IPS-NIHi11 (cell line): Measurements from ENCODE around the gene UCMA.
A peak's percentile ranks its signal among the peaks of the same experiment; 100 is the strongest.
"Not testable (repeated sequence)": the region's sequence is repeated elsewhere in the genome, so short reads cannot be mapped to it uniquely, and the experiment has no call there.

Source experiments
- DNase-seq: peaks from one replicate; pipeline ENCODE4 v3.0.0; 2012; ENCODE audit warnings: mixed read lengths, low spot score

The UCMA gene

GRCh38 chr10:13234172-13234571 is at the start of gene UCMA:
Gene UCMA, minus strand, starts transcription at chr10:13234374. Its CDS starts 116 bp downstream, at chr10:13234258.
- no peak for DNase-seq

DNA sequence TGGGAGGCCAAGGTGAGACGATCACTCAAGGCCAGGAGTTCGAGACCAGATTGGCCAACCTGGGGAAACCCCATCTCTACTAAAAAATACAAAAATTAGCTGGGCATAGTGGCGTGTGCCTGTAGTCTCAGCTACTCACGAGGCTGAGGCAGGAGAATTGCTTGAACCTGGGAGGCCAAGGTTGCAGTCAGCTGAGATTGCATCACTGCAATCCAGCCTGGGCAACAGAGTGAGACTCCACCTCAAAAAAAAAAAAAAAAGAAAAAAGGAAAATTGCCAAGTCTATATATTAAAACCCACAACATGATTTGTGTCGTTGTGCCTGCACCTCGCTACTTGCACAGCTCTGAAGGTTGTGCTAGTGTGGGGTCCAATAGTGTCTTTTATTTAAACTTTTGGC is 48.2 kb upstream of the UCMA start:
- not testable (repeated sequence) for DNase-seq

DNA sequence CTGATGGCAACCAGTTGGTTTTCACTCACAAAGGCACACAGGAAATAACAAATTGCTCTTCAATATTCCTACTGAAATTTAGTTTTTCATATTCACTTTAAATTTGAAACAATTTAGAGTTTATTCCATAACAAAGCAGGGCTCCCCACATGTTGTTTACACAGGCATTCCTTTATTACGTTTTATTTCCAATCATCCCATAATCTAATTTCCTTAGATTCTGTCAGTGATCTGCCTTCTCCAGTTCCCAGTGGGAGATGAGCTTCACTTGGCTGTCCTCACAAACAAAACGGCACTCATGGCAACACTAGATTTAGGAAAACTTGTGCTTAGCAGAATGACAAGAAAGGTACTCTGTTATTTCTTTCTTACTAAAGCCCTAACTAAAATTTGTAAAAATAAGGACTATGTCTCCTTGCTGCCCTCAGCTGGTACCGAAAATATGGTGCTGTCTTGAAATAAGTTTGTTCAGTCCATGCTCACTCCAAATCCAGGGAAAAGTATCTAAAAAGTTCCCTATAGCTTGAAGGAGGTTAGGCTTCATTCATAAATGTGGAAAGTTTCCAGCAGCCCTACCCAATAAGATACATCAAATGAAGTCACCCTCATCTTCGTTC is 42.7 kb upstream of the UCMA start:
- no peak for DNase-seq

DNA sequence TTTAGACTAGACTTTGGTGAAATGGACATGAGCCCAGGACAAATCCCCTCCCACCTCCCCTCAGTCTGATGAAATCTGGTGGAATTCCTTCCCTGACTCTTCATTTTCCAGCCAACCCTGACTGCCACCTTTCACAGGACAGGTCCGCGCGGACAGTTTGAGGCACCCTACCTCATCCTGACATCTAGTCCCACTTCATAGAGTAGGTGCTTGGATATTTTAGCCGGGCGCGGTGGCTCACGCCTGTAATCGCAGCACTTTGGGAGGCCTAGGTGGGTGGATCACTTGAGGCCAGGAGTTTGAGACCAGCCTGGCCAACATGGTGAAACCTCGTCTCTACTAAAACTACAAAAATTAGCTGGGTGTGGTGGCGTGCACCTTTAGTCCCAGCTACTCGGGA is 42.0 kb upstream of the UCMA start:
- not testable (repeated sequence) for DNase-seq

GRCh38 chr10:13272164-13272571 is 38.0 kb upstream of the UCMA start:
- DNase-seq = no peak

DNA sequence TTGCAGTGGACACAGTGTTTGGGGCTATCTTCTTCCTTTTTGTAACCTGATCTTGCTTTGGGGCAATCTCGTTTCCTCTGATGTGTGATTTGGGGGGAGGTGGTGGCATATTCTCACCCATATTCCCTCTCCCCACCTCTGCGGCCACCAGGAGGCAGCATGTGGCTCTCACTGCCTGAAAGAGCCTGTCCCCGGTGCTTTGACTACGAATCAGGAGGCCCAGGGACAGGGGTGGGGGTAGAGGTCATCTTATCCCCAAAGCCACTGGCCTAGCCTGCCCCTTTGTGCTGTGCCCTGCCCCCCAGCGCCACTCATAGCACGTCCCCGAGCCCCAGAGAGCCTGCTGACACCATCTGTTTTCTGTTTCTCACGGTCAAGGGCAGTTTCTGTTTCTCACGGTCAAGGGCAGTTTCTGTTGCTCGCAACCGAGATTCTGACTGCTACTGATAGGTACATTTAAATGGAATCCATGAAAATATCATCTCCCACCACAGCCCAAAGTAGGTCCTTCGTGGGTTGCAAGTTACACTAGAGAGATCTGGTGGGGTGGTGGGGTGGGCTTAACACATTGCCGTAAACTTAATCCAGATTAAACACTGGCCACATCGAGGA is 37.5 kb upstream of the UCMA start:
- peak; percentile 86 for DNase-seq

GRCh38 chr10:13270877-13271551 is 36.8 kb upstream of the UCMA start:
- DNase-seq = no peak

- DNase-seq = no peak
Measured at GRCh38 chr10:13268841-13269240, 34.7 kb upstream of the UCMA start.

DNA sequence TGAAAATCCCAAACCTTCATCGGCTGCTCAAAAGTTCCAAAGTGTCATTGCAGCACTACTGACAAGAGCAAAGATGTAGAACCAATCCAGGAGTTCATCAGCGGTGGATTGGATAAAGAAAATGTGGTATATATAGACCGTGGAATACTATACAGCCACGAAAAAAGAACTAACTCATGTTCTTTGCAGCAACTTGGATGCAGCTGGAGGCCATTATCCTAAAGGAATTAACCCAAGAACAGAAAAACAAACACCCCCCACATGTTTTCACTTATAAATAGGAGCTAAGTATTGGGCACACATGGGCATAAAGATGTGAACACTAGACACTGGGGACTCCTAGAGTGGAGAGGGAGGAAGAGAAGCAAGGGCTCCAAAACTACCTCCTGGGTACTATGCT is 34.1 kb upstream of the UCMA start:
- DNase-seq = no peak

DNA sequence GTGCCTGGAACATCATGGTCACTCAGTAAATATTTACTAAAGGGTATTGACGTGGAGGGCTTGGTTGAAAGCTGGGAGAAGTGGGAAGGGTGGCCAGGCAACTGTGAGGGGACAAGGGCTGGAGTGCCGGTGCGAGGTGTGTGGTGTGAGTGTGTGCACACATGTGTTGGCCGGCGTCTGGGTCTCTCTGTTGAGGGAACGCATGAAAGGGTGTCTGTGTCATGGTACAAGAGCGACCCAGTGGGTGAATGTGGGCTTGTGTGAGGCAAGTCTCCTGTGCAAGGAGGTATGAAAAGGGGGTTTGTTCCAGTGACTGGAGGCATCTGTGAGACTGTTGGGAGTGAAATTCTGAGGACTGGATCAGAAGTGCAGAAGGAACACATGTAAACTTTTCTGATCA is 29.4 kb upstream of the UCMA start:
- no peak for DNase-seq

- DNase-seq = no peak
Measured at GRCh38 chr10:13262433-13262832, 28.3 kb upstream of the UCMA start.

DNA sequence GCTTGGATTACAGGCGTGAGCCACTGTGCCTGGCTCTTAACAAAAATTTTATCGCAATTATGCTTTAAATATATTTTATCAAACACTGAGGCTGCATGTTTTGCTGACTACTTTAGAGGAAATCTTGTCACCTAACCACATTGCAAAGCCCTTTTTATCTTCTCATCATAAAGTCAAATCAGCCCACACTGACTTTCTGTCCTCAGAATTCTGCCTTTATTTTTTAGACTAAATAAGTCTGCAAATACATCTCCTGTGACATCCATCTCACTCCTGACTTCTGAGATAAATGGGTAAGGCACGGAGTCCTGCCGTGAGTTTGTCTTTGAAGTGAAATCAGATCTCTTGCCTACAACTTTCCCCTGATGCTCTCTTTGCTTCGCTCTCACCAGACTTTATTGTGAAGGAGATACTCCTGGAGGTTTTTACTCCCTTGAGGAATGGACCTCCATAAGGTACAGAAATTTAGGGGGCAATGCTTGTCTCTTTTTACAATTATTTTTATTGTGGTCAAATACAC is 23.5 kb upstream of the UCMA start:
- no peak for DNase-seq

DNA sequence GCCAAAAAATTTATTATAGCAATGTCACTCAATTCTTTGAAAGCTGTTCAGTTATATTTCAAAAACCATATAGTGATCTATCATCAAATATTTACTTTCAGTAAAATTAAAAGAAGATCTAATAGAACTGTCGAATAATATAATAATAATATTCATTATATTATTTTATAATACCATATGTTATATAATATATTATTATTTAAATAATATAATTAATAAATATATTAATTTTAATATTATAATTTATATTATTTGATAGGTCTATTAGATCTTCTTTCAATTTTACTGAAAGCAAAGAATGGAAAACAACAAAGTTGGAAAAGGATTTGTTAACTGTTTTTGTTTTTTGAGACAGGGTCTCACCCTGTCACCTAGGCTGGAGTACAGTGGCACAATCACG is 22.5 kb upstream of the UCMA start:
- DNase-seq = no peak

GRCh38 chr10:13253726-13254125 is 19.6 kb upstream of the UCMA start:
- no peak for DNase-seq

- no peak for DNase-seq
Measured at GRCh38 chr10:13247784-13248183, 13.6 kb upstream of the UCMA start.

- no peak for DNase-seq
Measured at GRCh38 chr10:13247246-13247645, 13.1 kb upstream of the UCMA start.

DNA sequence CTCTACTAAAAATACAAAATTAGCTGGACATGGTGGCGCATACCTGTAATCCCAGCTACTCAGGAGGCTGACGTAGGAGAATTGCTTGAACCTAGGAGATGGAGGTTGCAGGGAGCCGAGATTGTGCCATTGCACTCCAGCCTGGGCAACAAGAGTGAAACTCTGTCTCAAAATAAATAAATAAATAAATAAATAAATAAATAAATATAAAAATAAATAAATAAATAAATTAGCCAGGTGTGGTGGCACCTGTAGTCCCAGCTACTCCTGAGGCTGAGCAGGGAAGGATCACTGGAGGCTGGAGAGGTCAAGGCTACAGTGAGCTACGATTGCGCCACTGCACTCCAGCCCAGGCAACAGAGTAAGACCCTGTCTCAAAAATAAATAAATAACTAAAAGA is 8.1 kb upstream of the UCMA start:
- DNase-seq = not testable (repeated sequence)

DNA sequence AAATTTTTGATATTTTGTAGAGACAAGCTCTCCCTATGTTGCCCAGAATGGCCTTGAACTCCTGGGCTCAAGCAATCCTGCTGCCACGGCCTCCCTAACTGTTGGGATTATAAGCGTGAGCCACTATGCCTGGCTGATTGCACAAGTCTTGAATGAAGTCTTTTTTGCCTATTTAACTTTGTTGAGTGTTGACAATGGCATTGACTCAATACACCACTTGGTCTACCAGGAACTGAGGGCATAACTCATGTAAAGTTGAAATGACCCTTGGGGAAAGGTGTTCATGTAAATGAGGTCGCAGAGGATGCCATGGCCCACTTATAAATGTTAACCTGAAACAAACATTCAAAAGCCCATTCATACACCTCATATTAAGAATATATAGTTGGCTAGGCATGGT is 7.4 kb upstream of the UCMA start:
- DNase-seq = no peak

DNA sequence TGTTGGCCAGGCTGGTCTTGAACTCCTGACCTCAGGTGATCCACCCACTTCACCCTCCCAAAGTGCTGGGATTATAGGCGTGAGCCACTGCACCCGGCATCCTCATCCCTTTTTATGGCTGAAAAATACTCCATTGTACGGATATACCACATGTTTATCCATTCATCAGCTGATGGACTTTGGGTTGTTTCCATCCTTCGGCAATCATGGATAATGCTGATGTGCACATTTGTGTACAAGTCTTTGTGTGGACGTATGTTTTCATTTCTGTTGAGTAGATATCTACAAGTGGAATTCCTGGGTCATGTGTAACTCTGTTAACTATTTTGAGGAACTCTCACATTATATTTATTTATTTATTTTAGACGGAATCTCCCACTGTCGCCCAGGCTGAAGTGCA is 5.7 kb upstream of the UCMA start:
- no peak for DNase-seq

GRCh38 chr10:13238271-13239077 is 4.3 kb upstream of the UCMA start:
- no peak for DNase-seq

DNA sequence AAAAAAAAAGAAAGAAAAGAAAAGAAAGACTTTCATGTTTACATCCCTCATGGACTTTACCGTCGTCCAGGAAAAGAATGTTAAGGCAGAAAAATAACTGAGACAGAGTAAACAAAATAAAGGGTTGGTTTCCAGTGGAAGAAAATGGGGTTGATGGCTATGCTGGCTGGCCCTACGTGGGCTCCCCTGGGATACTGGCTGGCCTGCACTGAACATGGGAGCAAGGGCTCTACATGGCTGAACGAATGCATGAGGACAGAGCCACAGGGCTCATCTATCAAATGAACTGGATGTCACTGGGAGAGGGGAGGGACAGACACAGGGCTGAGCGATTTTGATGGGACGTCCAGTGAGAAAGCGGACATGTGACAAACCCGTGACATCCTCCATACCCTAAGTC is 2.5 kb upstream of the UCMA start:
- DNase-seq = no peak

DNA sequence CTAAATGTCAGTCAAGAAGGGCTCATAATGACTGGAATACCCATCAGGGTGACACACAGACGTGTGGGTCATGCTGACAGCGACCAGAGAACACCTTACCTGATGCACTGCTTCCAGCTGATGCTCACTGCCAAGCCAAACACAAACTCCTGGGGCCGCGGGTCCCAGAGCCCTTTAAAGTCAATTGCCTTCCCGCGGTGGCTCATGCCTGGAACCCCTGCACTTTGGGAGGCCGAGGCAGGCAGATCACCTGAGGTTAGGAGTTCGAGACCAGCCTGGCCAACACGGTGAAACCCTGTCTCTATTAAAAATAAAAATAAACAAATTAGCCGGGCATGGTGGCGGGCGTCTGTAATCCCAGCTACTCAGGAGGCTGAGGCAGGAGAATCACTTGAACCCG is 562 bp upstream of the UCMA start:
- DNase-seq = not testable (repeated sequence)

DNA sequence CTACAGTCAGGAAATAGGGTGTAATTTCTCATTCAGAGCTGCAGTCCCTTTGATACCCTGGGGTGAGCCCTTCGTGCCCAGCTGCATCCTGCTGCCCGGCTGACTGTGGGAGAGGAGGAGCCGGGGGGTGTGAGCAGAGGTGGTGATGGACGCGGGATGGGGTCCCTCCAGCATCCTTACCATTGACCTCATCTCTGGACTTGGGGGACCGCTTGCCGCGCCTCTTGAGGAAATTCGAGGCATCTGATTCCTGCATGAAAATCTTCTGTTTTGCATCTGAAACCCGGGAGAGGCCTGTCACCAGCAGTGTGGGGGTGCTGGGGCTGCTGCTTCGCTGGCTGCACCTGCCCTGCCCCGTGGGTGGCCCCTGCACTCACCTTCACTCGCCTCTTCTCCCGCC is 816 bp downstream of the UCMA start:
- no peak for DNase-seq
